Mammary epithelial cell (primary cell): ENCODE results near the gene SLC12A5.

ENCODE experiments used
- CTCF ChIP-seq, 2 donors: IDR thresholded peaks in 1 of 2; conservative IDR thresholded peaks in 1 of 2; 2 replicates each; pipeline ENCODE4 v1.5.1; 2011 to 2012; ENCODE audit warnings: inconsistent platforms in 2 of 2, low read length in 2 of 2, mild to moderate bottlenecking in 2 of 2, control low read depth in 1 of 2, low read depth in 1 of 2; ENCODE audit not compliant: insufficient read depth in 1 of 2; ENCODE audit errors: extremely low read depth in 1 of 2
- EZH2 ChIP-seq: IDR thresholded peaks from 2 replicates; pipeline ENCODE4 v1.6.1; 2012; ENCODE audit warnings: low read length, inconsistent platforms, borderline replicate concordance

- TF ChIP-seq CTCF (conservative IDR thresholded peaks at IDR 0.05 in 1 of 2, IDR thresholded peaks at IDR 0.05 in 1 of 2; ENCODE audit: extremely low read depth in 1 of 2, insufficient read depth in 1 of 2, low read depth in 1 of 2, low read length in 2 of 2): peak in 1 of 2 donors; percentile 42
- peak; percentile 26 for TF ChIP-seq EZH2
These were observed 70.7 kb downstream of the SLC12A5 start for GRCh38 chr20:46099491-46100287.
